T-helper 17 cell (primary cell): ENCODE results near the gene CLRN3. TPM values are rescaled to one million over a fixed set of nuclear protein-coding genes. Genes with fewer than 3 reads are reported as not detected.

Source experiments
- total RNA-seq, 4 donors: library from RNA in 2 of 4; stranded (reverse) in 2 of 4; gene quantifications; one replicate each; pipeline ENCODE4 v1.2.3 and lab custom pipeline; 2022 to 2026

The CLRN3 gene
- total RNA-seq, 2 donors from 2014 or later: not detected

Other genes with a start within 250 kb of the CLRN3 start
- not detected for gene FOXI2, start 155.8 kb downstream of the CLRN3 start, total RNA-seq
- 10 to 100 TPM; 45.3 to 54.8 TPM for gene PTPRE, start 14.2 kb upstream of the CLRN3 start, total RNA-seq
- gene MKI67, start 233.5 kb upstream of the CLRN3 start, total RNA-seq: 1 to 10 TPM; 1.3 to 1.8 TPM